Esophagus (tissue), 2 donors: ENCODE data around the gene COX7B. TPM values are rescaled to one million over a fixed set of nuclear protein-coding genes. Genes with fewer than 3 reads are reported as not detected.

Source experiments
- polyA plus RNA-seq, 2 donors: library from polyadenylated mRNA; stranded (reverse); fragments of 200-250 nt; gene quantifications; one replicate each; pipeline ENCODE4 v1.2.3, GENCODE V29; 2013
- donor health status: healthy with polysubstance abuse.
- donor health status: Bipolar disorder and iron deficiency.

Gene COX7B
- polyA plus RNA-seq, 2 donors = 982 to 1,162 TPM

Other genes starting within 250 kb of the COX7B start
- gene ATRX, start 113.3 kb upstream of the COX7B start, polyA plus RNA-seq = 10 to 100 TPM in 1 of 2 donors, 1 to 10 TPM in 1; 7.4 to 12.3 TPM
- gene MAGT1, start 4.0 kb upstream of the COX7B start, polyA plus RNA-seq = 10 to 100 TPM; 12.8 to 17.7 TPM
- 1 to 10 TPM; 2.1 to 2.7 TPM for gene ATP7A, start 11.2 kb downstream of the COX7B start, polyA plus RNA-seq
- not detected for gene PGAM4, start 70.2 kb downstream of the COX7B start, polyA plus RNA-seq
- 100 to 1,000 TPM in 1 of 2 donors, 10 to 100 TPM in 1; 86.0 to 238 TPM for gene PGK1, start 204.8 kb downstream of the COX7B start, polyA plus RNA-seq
- 10 to 100 TPM; 10.6 to 10.9 TPM for gene TAF9B, start 240.2 kb downstream of the COX7B start, polyA plus RNA-seq